WI38 (cell line): ENCODE results near the gene RBM4B.

Source experiments
- H3K4me3 ChIP-seq: 2 replicates; pipeline ENCODE4 v1.5.1; 2011; ENCODE audit warnings: low read depth, mild to moderate bottlenecking, control low read depth, low read length
- TF ChIP-seq, protein P1 (sequence below): IDR thresholded peaks from 2 replicates; pipeline ENCODE4 v1.5.1; 2012; ENCODE audit warnings: low read depth, mild to moderate bottlenecking, control low read depth, low read length

The RBM4B gene

DNA sequence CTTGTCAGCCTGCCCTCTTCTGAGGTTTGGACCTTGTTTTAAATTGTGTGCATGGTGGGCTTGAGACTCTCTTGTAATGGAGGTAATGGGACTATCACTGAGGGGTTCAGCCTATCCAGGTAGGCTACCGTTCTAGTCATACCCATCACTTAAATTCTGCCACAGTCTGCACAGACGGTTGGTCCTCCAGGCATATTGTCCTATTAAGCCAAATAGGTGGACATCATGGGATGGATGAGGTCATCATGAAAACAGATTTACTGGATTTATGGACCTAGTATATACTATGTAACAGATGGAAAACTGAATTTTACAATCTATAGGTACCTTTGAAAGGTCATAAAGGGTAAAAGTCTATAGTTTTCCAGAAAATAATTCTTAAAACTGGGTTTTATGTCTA lies 48.3 kb downstream of the RBM4B start:
- H3K4me3 ChIP-seq = no peak overlapping the region
- TF ChIP-seq, protein P1, sequence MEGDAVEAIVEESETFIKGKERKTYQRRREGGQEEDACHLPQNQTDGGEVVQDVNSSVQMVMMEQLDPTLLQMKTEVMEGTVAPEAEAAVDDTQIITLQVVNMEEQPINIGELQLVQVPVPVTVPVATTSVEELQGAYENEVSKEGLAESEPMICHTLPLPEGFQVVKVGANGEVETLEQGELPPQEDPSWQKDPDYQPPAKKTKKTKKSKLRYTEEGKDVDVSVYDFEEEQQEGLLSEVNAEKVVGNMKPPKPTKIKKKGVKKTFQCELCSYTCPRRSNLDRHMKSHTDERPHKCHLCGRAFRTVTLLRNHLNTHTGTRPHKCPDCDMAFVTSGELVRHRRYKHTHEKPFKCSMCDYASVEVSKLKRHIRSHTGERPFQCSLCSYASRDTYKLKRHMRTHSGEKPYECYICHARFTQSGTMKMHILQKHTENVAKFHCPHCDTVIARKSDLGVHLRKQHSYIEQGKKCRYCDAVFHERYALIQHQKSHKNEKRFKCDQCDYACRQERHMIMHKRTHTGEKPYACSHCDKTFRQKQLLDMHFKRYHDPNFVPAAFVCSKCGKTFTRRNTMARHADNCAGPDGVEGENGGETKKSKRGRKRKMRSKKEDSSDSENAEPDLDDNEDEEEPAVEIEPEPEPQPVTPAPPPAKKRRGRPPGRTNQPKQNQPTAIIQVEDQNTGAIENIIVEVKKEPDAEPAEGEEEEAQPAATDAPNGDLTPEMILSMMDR = no peak

DNA sequence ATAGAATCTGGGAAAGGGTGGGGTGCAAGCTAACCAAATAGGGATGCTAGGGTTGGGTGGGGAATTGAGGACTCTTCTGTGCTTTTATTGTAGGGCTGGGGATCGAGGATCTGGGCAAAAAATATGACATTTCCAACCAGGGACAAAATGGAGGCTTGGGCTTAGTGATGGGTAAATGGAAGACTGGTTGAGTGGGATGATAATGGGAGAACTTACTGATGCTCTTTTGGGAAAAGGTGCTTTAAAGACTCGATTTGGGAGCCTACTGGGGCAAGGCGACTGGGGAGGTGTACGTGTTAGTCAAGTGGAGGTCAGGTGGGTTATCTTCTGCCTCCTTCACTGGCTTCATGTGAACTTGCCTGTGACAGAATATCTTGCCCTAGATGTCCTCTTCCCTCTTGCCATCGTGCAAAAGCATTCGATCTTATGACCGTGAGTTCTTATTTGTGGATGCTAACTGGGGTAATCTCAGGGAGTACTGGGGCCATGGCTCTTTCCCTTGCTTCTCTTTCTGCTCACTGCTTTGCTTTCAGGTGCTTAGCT lies 49.6 kb downstream of the RBM4B start:
- TF ChIP-seq, protein P1 = no peak
- H3K4me3 ChIP-seq = no peak overlapping the region

DNA sequence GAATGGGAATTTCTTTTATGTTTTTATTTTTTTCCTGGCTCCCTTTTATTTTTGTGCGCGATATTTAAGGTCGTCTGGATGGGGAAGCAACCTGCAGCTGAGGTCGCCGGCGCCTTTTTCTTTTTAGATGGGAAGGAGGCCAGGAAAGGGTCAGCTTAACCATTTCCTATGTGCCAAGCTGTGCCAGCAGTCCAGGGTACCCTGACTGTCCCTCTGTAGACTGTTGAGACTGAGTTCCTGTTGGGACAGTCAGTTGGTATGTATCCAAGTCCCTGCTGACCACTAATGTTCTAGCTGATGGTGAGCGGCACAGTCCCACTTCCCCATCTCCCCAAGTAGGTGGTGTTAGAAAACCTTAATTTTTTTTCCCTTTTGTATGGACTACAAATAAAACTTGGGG lies 50.8 kb downstream of the RBM4B start:
- no peak overlapping the region for H3K4me3 ChIP-seq
- TF ChIP-seq, protein P1 = no peak

DNA sequence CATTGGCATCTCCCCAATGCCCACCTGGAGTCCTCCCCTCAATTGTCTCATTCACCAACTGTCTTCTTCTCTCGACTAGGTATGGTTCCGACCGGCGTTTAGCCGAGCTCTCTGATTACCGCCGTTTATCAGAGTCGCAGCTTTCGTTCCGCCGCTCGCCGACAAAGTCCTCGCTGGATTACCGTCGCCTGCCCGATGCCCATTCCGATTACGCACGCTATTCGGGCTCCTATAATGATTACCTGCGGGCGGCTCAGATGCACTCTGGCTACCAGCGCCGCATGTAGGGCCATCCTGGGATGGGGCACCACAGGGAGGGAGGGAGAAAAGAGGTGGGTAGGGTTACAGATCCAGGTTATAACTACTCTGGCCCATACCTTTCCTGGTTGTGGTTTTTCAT lies 51.3 kb downstream of the RBM4B start:
- no peak overlapping the region for H3K4me3 ChIP-seq
- TF ChIP-seq, protein P1 = no peak

DNA sequence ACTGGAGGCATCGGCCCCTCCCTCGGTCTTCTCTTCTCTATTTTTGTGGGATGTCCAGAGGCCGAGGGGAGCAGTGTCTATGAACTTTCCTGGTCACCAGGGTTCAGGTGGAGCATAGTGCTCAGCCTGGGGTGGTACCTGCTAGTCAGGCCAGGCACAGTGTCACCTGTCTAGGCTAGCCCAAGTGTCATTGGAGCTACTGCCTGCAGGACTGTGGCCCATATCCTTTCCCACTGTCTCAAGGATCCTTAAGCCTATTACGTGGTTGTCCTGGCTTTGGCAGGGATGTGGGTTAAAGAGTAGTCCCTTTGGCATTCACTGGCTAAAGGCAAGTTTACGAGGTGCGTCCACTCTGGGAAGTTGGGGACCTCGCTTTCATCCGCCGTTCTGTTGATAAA lies 51.9 kb downstream of the RBM4B start:
- TF ChIP-seq, protein P1 = no peak
- no peak overlapping the region for H3K4me3 ChIP-seq

DNA sequence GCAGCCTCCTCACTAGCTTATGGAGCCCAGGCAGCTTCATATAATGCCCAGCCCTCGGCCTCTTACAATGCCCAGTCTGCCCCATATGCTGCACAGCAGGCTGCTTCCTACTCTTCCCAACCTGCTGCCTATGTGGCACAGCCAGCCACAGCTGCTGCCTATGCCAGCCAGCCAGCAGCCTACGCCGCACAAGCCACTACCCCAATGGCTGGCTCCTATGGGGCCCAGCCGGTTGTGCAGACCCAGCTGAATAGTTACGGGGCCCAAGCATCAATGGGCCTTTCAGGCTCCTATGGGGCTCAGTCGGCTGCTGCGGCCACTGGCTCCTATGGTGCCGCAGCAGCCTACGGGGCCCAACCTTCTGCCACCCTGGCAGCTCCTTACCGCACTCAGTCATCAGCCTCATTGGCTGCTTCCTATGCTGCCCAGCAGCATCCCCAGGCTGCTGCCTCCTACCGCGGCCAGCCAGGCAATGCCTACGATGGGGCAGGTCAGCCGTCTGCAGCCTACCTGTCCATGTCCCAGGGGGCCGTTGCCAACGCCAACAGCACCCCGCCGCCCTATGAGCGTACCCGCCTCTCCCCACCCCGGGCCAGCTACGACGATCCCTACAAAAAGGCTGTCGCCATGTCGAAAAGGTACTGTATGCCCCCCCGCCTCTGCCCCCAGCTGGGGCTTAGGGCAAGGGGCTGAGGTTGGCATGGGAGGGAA lies 52.5 kb downstream of the RBM4B start:
- TF ChIP-seq, protein P1 = no peak
- no peak overlapping the region for H3K4me3 ChIP-seq

DNA sequence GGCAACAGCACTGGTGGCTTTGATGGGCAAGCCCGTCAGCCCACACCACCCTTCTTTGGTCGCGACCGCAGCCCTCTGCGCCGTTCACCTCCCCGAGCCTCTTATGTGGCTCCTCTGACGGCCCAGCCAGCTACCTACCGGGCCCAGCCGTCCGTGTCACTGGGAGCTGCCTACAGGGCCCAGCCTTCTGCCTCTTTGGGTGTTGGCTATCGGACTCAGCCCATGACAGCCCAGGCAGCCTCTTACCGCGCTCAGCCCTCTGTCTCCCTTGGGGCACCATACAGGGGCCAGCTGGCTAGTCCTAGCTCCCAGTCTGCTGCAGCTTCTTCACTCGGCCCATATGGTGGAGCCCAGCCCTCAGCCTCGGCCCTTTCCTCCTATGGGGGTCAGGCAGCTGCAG lies 53.2 kb downstream of the RBM4B start:
- H3K4me3 ChIP-seq = no peak overlapping the region
- TF ChIP-seq, protein P1 = no peak
